A549 treated with AZD9567 at 1 μM for 4 hours (cell line): Measurements from ENCODE around the gene TOB1. TPM values are rescaled to one million over a fixed set of nuclear protein-coding genes. Genes with fewer than 3 reads are reported as not detected.

Experiments used
- total RNA-seq: library from RNA; stranded (reverse); fragments of 200-300 nt; extraction: Qiagen RNA extraction; gene quantifications from 5 replicates; pipeline ENCODE4 v1.2.3, GENCODE V29; 2022; ENCODE audit not compliant: insufficient read depth

TOB1 gene
- total RNA-seq, result 67.8 to 119 TPM (median 74.5 TPM) in 5 replicates

GRCh38 chr17:50866261-50866949, at the start of gene TOB1:
Gene TOB1, minus strand, starts transcription at chr17:50866354. Its CDS starts 2,337 bp downstream, at chr17:50864017.

DNA sequence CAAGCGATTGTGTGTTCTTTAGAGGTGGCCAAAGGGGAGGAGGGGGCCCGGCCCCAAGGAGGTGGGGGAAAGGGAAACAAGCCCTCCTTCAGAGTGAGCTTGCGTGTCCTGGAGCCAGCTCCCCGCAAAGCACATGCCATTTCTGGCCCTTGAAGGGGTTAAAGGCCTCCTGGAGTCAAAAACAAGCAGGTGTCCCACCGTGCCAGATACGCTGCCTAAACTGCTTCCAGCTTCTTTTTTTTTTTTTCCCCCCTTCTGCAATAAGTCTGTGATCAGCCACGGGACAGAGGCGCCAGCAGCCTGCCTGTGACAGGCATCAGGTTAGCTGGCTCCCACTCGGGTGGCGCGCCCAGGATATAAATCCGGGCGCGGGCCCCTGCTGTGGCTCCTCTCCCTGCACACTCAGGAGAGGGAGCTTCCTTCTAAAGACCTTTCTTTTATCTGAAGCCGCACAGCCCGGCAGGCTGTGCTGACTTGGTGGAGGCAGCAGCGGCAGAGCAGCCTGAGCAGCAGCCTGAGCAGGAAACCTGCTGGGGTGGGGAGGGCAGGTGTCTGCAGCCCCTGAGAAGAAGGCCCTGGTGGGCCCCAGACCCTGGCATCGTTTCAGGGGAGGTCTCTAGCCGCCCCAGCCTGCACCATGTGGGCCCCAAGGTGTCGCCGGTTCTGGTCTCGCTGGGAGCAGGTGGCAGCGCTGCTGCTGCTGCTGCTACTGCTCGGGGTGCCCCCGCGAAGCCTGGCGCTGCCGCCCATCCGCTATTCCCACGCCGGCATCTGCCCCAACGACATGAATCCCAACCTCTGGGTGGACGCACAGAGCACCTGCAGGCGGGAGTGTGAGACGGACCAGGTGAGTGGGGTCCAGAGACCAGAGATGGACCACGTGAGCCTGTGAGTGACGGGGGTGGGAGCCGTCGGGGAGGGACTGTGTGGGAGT, 30.6 kb downstream of the TOB1 start, which contains the start of gene WFIKKN2:
TSS of gene WFIKKN2 (plus strand) at position 286 of the 934 bp plus-strand sequence. CDS start at position 638, 352 bp downstream.

Other genes starting within 250 kb of the TOB1 start
- gene ABCC3, start 231.5 kb downstream of the TOB1 start, total RNA-seq, result 99.1 to 156 TPM (median 140 TPM) in 5 replicates
- gene ANKRD40, start 158.4 kb downstream of the TOB1 start, total RNA-seq, result 44.7 to 60.7 TPM (median 47.0 TPM) in 5 replicates
- 72.0 to 142 TPM (median 95.1 TPM) in 5 replicates for gene LUC7L3, start 146.8 kb downstream of the TOB1 start, total RNA-seq
- gene ANKRD40CL, start 98.8 kb downstream of the TOB1 start, total RNA-seq, result not detected in 5 replicates
- 0.02 to 0.04 TPM (median 0.03 TPM) in 3 of 5 replicates, not detected in the others for gene WFIKKN2, start 30.8 kb downstream of the TOB1 start, total RNA-seq